Stomach (tissue), 4 donors: ENCODE measurements around the gene NOBOX.
"Not testable (repeated sequence)": the region's sequence is repeated elsewhere in the genome, so short reads cannot be mapped to it uniquely, and the experiment has no call there.

ENCODE experiments used
- POLR2A ChIP-seq, 4 donors: fragments of 450-650 bp; IDR thresholded peaks; one replicate each; pipeline ENCODE4 v1.6.1; 2016; ENCODE audit warnings: antibody characterized with exemption in 4 of 4, control low read depth in 2 of 4, mild to moderate bottlenecking in 1 of 4, moderate library complexity in 1 of 4
- POLR2AphosphoS5 ChIP-seq, 3 donors: sonication (generic); formaldehyde crosslinking; IDR thresholded peaks; one replicate each; pipeline ENCODE4 v1.6.1; 2016; ENCODE audit warnings: antibody characterized with exemption in 3 of 3
- TF ChIP-seq, protein P1 (sequence below), 7 experiments: fragments of 450-650 bp in 4 of 7; fragments of 200-600 bp in 3 of 7; sonication (generic) in 3 of 7; IDR thresholded peaks; one replicate each; pipeline ENCODE4 v1.5.1; 2016 to 2019; ENCODE audit warnings: antibody characterized with exemption in 7 of 7, control low read depth in 2 of 7, mild to moderate bottlenecking in 1 of 7

DNA sequence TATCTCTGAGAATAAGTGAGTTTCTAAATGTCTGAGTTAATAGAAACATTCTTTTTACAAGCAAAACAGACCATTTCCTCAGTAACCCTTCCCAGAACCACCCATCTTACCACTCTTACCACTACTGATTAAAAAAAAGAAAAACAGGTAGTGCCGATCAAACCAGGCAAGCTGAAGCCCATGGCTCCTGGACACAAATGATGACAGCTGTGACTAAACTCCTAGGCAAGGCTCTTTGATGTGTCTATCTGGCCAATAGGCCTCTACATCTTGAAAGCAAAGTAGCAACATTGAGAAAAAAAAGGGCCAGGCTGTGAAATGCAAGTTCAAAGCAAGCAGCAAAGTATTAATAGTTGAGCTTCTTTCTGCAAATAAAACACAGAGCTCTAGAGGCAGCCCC is 54.9 kb downstream of the NOBOX start:
- TF ChIP-seq, protein P1, sequence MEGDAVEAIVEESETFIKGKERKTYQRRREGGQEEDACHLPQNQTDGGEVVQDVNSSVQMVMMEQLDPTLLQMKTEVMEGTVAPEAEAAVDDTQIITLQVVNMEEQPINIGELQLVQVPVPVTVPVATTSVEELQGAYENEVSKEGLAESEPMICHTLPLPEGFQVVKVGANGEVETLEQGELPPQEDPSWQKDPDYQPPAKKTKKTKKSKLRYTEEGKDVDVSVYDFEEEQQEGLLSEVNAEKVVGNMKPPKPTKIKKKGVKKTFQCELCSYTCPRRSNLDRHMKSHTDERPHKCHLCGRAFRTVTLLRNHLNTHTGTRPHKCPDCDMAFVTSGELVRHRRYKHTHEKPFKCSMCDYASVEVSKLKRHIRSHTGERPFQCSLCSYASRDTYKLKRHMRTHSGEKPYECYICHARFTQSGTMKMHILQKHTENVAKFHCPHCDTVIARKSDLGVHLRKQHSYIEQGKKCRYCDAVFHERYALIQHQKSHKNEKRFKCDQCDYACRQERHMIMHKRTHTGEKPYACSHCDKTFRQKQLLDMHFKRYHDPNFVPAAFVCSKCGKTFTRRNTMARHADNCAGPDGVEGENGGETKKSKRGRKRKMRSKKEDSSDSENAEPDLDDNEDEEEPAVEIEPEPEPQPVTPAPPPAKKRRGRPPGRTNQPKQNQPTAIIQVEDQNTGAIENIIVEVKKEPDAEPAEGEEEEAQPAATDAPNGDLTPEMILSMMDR (IDR thresholded peaks at IDR 0.05), result not testable (repeated sequence)
- not testable (repeated sequence) for TF ChIP-seq POLR2AphosphoS5, POLR2A (IDR thresholded peaks at IDR 0.05)
